CD14-positive monocyte (primary cell): Measurements from ENCODE around the gene LBR. TPM values are rescaled to one million over a fixed set of nuclear protein-coding genes. Genes with fewer than 3 reads are reported as not detected.

Experiments used
- DNase-seq, 3 donors: peaks; one replicate each; pipeline ENCODE4 v3.0.0-alpha.2; 2011 to 2022
- H2AFZ ChIP-seq: 2 replicates; pipeline ENCODE4 v1.6.0; 2012; ENCODE audit warnings: mild to moderate bottlenecking, low read depth, low read length, inconsistent platforms; ENCODE audit not compliant: insufficient read depth, poor library complexity, severe bottlenecking
- H3K27ac ChIP-seq, 2 donors: 1 replicate in 1 of 2; 2 replicates in 1 of 2; pipeline ENCODE4 v1.5.1; 2012 to 2013; ENCODE audit warnings: low read length in 2 of 2, control low read depth in 1 of 2, inconsistent platforms in 1 of 2, low read depth in 1 of 2, mild to moderate bottlenecking in 1 of 2
- H3K27me3 ChIP-seq, 2 donors: one replicate each; pipeline versions ENCODE4 v1.6.0 to v1.6.1; 2011 to 2013; ENCODE audit warnings: low read length in 2 of 2; ENCODE audit not compliant: control insufficient read depth in 2 of 2, insufficient read depth in 2 of 2
- H3K36me3 ChIP-seq, 2 donors: replicated peaks in 1 of 2; 1 replicate in 1 of 2; 2 replicates in 1 of 2; pipeline versions ENCODE4 v1.5.1 to v1.6.1; 2012 to 2013; ENCODE audit warnings: low read length in 2 of 2, control low read depth in 1 of 2, inconsistent platforms in 1 of 2, mild to moderate bottlenecking in 1 of 2; ENCODE audit not compliant: insufficient read depth in 2 of 2, control insufficient read depth in 1 of 2
- H3K4me1 ChIP-seq, 2 donors: 1 replicate in 1 of 2; 2 replicates in 1 of 2; pipeline versions ENCODE4 v1.5.1 to v1.6.1; 2012 to 2013; ENCODE audit warnings: low read length in 2 of 2, control low read depth in 1 of 2, inconsistent platforms in 1 of 2, mild to moderate bottlenecking in 1 of 2, moderate library complexity in 1 of 2; ENCODE audit not compliant: insufficient read depth in 2 of 2, control insufficient read depth in 1 of 2
- H3K4me2 ChIP-seq: replicated peaks from 2 replicates; pipeline ENCODE3; 2012; ENCODE audit warnings: low read length, moderate library complexity, mild to moderate bottlenecking; ENCODE audit not compliant: poor library complexity, severe bottlenecking; ENCODE audit errors: extremely low read depth
- H3K4me3 ChIP-seq, 3 experiments: fragments of 200-600 bp in 1 of 3; sonication (generic) in 1 of 3; replicated peaks in 1 of 3; 1 replicate in 2 of 3; 2 replicates in 1 of 3; pipeline ENCODE4 v1.5.1; 2011 to 2013; ENCODE audit warnings: low read length in 3 of 3, mild to moderate bottlenecking in 3 of 3, control low read depth in 2 of 3, low read depth in 2 of 3, inconsistent platforms in 1 of 3, moderate library complexity in 1 of 3
- H3K79me2 ChIP-seq: 2 replicates; pipeline ENCODE4 v1.6.0; 2012; ENCODE audit warnings: mild to moderate bottlenecking, control low read depth, inconsistent platforms, low read length, moderate library complexity; ENCODE audit not compliant: insufficient read depth
- H3K9ac ChIP-seq: 2 replicates; pipeline ENCODE4 v1.6.0; 2017; ENCODE audit warnings: low read length, mild to moderate bottlenecking; ENCODE audit not compliant: insufficient read depth, poor library complexity, severe bottlenecking
- H3K9me3 ChIP-seq, 2 donors: replicated peaks in 1 of 2; 1 replicate in 1 of 2; 2 replicates in 1 of 2; pipeline versions ENCODE4 v1.5.1 to v1.6.1; 2012 to 2013; ENCODE audit warnings: low read length in 2 of 2, control low read depth in 1 of 2; ENCODE audit not compliant: control insufficient read depth in 1 of 2, insufficient read depth in 1 of 2
- H4K20me1 ChIP-seq: 2 replicates; pipeline ENCODE4 v1.6.0; 2012; ENCODE audit warnings: mild to moderate bottlenecking, low read length, control low read depth, moderate library complexity; ENCODE audit not compliant: insufficient read depth
- H3K27ac Mint-ChIP-seq, 7 donors: one replicate each; pipeline ENCODE4 v1.8.0; 2020; ENCODE audit warnings: mild to moderate bottlenecking in 7 of 7, mixed read lengths in 7 of 7, moderate library complexity in 6 of 7, inconsistent platforms in 2 of 7
- H3K27me3 Mint-ChIP-seq, 3 donors: one replicate each; pipeline ENCODE4 v1.8.0; 2021 to 2022; ENCODE audit warnings: low read depth in 3 of 3, mild to moderate bottlenecking in 3 of 3, mixed read lengths in 3 of 3, moderate library complexity in 3 of 3, inconsistent platforms in 1 of 3
- H3K36me3 Mint-ChIP-seq, 2 donors: one replicate each; pipeline ENCODE4 v1.8.0; 2020; ENCODE audit warnings: mixed read lengths in 2 of 2, inconsistent platforms in 1 of 2, mild to moderate bottlenecking in 1 of 2
- H3K4me1 Mint-ChIP-seq: one replicate; pipeline ENCODE4 v1.8.0; 2020; ENCODE audit warnings: mild to moderate bottlenecking, mixed read lengths
- H3K4me3 Mint-ChIP-seq, 2 donors: one replicate each; pipeline ENCODE4 v1.8.0; 2020; ENCODE audit warnings: mild to moderate bottlenecking in 2 of 2, mixed read lengths in 2 of 2, moderate library complexity in 1 of 2
- H3K9me3 Mint-ChIP-seq, 7 donors: one replicate each; pipeline ENCODE4 v1.8.0; 2020 to 2022; ENCODE audit warnings: mixed read lengths in 7 of 7, mild to moderate bottlenecking in 6 of 7, moderate library complexity in 6 of 7, inconsistent platforms in 2 of 7
- WGBS: methylation state at CpG from one replicate; pipeline ENCODE4 v1.1.5; 2013; ENCODE audit warnings: missing lambda C conversion rate; ENCODE audit not compliant: insufficient coverage; 5-methylcytosine and 5-hydroxymethylcytosine counted together
- intact Hi-C, 2 donors: fragments of 100-400 bp; cut with micrococcal nuclease; formaldehyde crosslinking; loops; one replicate each; pipeline versions ENCODE4 v1.15.0 to v1.15.1; 2023
- polyA plus RNA-seq, 3 donors: library from polyadenylated mRNA; depleted of rRNA in 1 of 3; unstranded in 2 of 3; stranded (reverse) in 1 of 3; fragments of 300-500 nt in 2 of 3; fragments of >200 nt in 1 of 3; fragmentation: Illumina TruSeq in 2 of 3; gene quantifications; 1 replicate in 2 of 3; 2 replicates in 1 of 3; pipeline ENCODE4 v1.2.3, GENCODE V29; 2012 to 2021
- TF ChIP-seq, protein P1 (sequence below): fragments of 200-600 bp; IDR thresholded peaks from one replicate; pipeline ENCODE4 v1.8.0; 2022; ENCODE audit warnings: antibody characterized with exemption, mild to moderate bottlenecking

LBR gene
- polyA plus RNA-seq, 3 donors: 31.8 to 125 (median 100) TPM

DNA sequence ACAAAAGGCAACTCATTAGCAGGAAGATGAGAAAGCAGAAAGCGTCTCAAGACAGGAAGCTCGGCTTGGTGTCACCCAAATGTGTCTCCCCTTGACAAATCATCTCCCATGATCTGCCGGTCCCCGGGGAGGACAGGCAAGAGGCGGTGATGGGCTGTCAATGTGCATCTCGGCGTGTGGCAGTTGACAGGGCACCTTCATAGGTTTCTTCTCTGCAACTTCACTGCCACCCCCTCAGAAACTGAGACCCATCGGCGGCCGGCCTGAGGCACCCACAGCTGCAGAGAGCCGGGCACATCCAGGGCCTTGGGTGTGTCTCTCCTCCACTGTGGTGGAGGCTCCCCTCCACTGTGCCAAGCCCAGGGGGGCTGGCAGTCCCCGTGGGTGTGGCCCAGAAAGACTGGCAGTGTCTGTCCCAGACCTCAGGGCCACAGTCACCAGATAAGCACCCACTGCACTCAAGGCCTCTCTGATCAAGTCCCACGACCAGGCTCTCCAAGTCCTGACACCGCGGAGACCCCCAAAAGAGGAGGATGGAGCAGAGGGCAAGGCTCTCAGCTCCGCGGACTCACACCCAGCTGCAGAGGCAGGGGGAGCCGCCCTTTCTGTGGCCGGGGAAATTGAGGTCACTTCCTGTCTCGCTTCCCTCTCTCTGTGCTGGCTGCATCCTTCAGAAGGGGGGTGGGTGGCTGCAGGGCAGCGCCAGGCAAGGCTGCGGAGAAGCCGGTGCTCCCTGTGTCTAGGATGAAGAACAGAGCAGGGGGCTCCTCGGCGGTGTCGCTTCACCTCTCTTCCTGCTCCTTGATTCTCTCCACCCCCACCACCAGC, 39.6 kb upstream of the LBR start:
- no peaks in the 10 kb centered on the region for H3K9me3 Mint-ChIP-seq
- Histone ChIP-seq H4K20me1 (no peaks in the 10 kb centered on the region), H3K79me2 (peaks cover 5% of the 10 kb centered on the region), H3K4me2 (peak overlapping the region; percentile 99), H3K9me3 (no peaks in the 10 kb centered on the region), H3K27me3 (no peaks in the 10 kb centered on the region), H3K4me1 (peaks cover 27 to 36% of the 10 kb centered on the region in 2 donors), H3K36me3 (no peaks in the 10 kb centered on the region), H3K27ac (peak overlapping the region; percentile 97 to 100), H2AFZ (peak overlapping the region; percentile 94), H3K9ac (peak overlapping the region; percentile 98), H3K4me3 (peak overlapping the region; percentile 59 to 92 (median 66))
- H3K27me3 Mint-ChIP-seq: no peaks in the 10 kb centered on the region
- peaks cover 3% of the 10 kb centered on the region in 2 donors for H3K36me3 Mint-ChIP-seq
- peak overlapping the region; percentile 95 to 98 (median 98) for H3K27ac Mint-ChIP-seq
- H3K4me1 Mint-ChIP-seq: peaks cover 37% of the 10 kb centered on the region
- DNase-seq: peak; percentile 88 to 91 (median 88)
- intact Hi-C loops: loop anchor here in 1 of 2 donors (5.0 kb wide), 1 partner anchor 40 kb away; the partner anchor contains the start of gene LBR
- peak overlapping the region; percentile 85 to 89 for H3K4me3 Mint-ChIP-seq
- TF ChIP-seq, protein P1, sequence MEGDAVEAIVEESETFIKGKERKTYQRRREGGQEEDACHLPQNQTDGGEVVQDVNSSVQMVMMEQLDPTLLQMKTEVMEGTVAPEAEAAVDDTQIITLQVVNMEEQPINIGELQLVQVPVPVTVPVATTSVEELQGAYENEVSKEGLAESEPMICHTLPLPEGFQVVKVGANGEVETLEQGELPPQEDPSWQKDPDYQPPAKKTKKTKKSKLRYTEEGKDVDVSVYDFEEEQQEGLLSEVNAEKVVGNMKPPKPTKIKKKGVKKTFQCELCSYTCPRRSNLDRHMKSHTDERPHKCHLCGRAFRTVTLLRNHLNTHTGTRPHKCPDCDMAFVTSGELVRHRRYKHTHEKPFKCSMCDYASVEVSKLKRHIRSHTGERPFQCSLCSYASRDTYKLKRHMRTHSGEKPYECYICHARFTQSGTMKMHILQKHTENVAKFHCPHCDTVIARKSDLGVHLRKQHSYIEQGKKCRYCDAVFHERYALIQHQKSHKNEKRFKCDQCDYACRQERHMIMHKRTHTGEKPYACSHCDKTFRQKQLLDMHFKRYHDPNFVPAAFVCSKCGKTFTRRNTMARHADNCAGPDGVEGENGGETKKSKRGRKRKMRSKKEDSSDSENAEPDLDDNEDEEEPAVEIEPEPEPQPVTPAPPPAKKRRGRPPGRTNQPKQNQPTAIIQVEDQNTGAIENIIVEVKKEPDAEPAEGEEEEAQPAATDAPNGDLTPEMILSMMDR: no peak
- WGBS: 2% methylated on average over 19 of the region's 26 CpGs

DNA sequence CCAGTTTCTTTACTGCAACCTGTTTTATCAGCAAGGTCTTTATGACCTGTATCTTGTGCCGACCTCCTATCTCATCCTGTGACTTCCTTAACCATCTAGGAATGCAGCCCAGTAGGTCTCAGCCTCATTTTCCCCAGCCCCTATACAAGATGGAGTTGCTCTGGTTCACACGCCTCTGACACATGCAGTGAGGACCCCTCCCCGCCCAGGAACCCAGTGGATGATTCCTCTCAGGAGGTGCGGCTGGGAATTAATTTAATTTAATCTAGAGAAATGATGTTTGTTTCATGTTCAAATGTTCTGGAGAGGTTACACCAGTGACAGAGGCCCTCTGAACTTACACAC, 39.0 kb upstream of the LBR start:
- DNase-seq: no peak
- peaks cover 5% of the 10 kb centered on the region for H3K79me2 ChIP-seq
- no peaks in the 10 kb centered on the region for H3K9me3 ChIP-seq
- no CpG with 5 or more reads among the region's 4 CpGs for WGBS
- H3K4me1 Mint-ChIP-seq: peaks cover 37% of the 10 kb centered on the region
- no peaks in the 10 kb centered on the region for H3K9me3 Mint-ChIP-seq
- TF ChIP-seq, protein P1: no peak
- H3K9ac ChIP-seq: peak overlapping the region; percentile 98
- H4K20me1 ChIP-seq: no peaks in the 10 kb centered on the region
- H3K36me3 ChIP-seq: no peaks in the 10 kb centered on the region
- no peaks in the 10 kb centered on the region for H3K27me3 ChIP-seq
- peak overlapping the region in 2 of 3 experiments; percentile 66 to 92 for H3K4me3 ChIP-seq
- no peaks in the 10 kb centered on the region for H3K27me3 Mint-ChIP-seq
- H3K27ac ChIP-seq: peak overlapping the region; percentile 97 to 100
- peak overlapping the region; percentile 94 for H2AFZ ChIP-seq
- peaks cover 27 to 36% of the 10 kb centered on the region in 2 donors for H3K4me1 ChIP-seq
- intact Hi-C loops: loop anchor here in 1 of 2 donors (5.0 kb wide), 1 partner anchor 40 kb away; the partner anchor contains the start of gene LBR
- H3K27ac Mint-ChIP-seq: peak overlapping the region; percentile 95 to 98 (median 98)
- peak overlapping the region; percentile 85 to 89 for H3K4me3 Mint-ChIP-seq
- peak overlapping the region; percentile 99 for H3K4me2 ChIP-seq
- H3K36me3 Mint-ChIP-seq: peaks cover 3% of the 10 kb centered on the region in 2 donors
